HFF-Myc (cell line): ENCODE results near the gene WIPF2.
A peak's percentile ranks its signal among the peaks of the same experiment; 100 is the strongest.

ENCODE experiments used
- DNase-seq: peaks from one replicate; pipeline ENCODE4 v3.0.0-alpha.2; 2011; ENCODE audit warnings: low read depth; ENCODE audit errors: extremely low read depth
- H3K4me3 ChIP-seq: replicated peaks from 2 replicates; pipeline ENCODE4 v1.5.1; 2011; ENCODE audit warnings: low read depth, mild to moderate bottlenecking, control low read depth, low read length
- TF ChIP-seq, protein P1 (sequence below): IDR thresholded peaks from 2 replicates; pipeline ENCODE4 v1.5.1; 2012; ENCODE audit warnings: mild to moderate bottlenecking, low read depth, low read length, control low read depth; ENCODE audit errors: missing control alignments

Gene WIPF2

DNA sequence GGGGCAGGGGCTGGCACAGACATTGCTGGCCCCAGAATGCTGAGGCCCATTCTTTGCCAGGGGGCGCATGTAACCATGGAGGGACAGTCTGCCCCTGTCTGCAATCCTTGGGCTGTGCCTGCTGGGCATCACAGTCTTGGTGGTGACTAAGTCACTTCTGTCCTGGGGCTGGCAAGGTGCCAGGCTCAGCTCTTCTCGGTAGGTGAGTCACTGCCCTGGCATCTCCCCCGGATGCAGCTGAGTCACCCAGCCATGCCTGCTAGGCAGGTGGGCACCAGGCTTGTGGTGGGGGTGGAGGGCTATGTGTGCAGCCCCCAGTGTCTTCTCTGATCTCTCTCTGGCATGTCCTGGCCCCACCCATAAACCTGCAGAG is 95.5 kb downstream of the WIPF2 start:
- H3K4me3 ChIP-seq: no peak overlapping the region
- TF ChIP-seq, protein P1, sequence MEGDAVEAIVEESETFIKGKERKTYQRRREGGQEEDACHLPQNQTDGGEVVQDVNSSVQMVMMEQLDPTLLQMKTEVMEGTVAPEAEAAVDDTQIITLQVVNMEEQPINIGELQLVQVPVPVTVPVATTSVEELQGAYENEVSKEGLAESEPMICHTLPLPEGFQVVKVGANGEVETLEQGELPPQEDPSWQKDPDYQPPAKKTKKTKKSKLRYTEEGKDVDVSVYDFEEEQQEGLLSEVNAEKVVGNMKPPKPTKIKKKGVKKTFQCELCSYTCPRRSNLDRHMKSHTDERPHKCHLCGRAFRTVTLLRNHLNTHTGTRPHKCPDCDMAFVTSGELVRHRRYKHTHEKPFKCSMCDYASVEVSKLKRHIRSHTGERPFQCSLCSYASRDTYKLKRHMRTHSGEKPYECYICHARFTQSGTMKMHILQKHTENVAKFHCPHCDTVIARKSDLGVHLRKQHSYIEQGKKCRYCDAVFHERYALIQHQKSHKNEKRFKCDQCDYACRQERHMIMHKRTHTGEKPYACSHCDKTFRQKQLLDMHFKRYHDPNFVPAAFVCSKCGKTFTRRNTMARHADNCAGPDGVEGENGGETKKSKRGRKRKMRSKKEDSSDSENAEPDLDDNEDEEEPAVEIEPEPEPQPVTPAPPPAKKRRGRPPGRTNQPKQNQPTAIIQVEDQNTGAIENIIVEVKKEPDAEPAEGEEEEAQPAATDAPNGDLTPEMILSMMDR: no peak
- peak; percentile 80 for DNase-seq

DNA sequence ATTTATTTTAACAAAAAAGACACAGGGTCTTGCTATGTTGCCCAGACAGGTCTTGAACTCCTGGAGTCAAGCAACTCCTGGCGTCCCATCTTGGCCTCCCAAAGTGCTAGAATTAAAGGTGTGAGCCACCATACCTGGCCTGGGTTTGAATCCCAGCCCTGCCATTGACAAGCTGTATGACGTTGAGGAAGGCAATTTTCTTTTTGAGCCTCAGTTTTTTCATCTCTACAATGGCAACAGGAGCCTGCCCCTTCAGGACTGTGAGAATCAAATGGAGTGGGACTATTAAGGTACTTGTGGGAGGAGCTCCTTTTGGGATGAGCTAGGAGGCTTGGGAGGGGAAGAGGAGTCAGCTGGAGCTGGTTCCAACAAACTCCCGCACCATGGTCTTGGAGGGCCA is 96.1 kb downstream of the WIPF2 start:
- no peak for DNase-seq
- no peak overlapping the region for H3K4me3 ChIP-seq
- TF ChIP-seq, protein P1: no peak

DNA sequence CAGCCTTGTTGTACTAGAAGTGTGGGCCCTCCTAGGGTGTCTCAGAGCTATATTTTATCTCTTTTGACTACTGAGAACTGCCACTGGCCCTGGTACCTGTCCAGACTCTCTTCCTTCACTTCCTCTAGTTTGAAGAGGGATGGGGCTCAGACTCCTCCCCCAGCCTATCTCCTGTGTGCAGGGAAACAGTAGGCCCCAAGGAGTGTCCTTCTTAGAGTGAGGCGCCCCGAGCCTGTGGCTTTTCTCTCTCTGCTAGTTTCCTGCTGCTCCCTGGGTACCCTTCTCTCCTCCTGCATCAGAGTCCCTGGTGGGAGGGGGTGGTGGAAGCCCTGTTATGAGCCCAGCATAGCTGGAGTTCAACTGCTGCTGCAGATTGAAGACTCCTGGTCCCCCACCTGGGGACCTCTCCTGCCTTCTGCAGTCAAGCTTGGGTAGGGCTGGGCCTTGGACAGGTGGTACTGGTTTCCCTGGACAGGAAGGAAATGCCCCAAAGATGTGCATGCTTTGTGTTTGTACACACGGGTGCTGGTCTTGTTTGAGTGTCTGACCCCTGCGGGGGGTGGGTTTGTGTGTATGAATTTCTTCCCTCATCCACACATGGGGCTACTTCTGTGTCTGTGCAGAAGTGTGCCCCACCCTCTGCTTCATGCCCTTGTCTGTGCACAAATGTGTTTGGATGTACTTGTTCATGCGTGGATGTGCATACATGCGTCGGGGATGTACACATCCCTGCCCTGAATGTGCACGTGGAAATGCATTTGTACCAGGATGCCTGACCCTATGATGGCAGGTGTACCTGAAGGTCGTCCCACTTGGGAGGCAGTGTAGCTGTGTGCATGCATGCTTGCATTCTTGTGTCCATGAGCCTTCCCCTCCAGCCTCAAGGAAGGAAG is 96.8 kb downstream of the WIPF2 start:
- no peak for DNase-seq
- TF ChIP-seq, protein P1: no peak
- no peak overlapping the region for H3K4me3 ChIP-seq

DNA sequence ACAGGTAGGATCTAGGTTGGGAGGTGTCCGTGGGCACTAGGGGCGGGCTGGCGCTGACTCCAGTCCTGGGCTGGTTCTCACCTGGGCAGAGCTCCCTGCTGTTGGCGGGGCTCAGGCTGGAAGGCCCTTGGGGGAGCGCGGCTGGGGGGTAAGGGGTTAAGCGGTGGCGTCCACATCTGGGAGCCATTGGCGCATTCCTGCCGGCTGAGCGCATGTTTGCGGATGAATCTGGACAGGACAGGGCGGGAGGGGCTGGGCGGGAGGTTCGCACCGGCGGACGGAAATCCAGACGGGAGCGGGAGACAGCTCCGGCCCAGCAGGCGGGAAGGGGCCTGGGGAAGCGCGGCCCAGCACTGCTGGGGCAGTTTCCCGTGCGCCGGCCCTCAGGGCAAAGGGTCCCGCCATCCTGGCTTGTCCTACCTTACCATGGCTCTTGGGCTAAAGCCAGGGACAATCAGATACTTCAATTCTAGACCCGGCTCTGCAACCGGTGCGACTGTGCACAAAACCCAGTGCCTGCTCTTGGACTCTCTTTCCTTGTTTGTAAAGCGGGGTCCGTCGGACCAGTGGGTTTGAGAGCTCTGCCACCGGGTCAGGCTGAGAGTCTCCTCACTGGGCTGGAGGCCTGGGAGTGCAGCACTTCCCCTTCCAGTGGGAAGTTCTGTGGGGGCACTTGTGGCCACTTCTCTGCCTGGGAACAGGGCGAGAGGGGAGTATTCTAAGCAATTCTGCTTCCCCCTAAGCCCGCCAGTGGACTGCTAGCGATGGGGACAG is 97.7 kb downstream of the WIPF2 start:
- TF ChIP-seq, protein P1: no peak
- H3K4me3 ChIP-seq: peak overlapping the region; percentile 97
- DNase-seq: no peak

DNA sequence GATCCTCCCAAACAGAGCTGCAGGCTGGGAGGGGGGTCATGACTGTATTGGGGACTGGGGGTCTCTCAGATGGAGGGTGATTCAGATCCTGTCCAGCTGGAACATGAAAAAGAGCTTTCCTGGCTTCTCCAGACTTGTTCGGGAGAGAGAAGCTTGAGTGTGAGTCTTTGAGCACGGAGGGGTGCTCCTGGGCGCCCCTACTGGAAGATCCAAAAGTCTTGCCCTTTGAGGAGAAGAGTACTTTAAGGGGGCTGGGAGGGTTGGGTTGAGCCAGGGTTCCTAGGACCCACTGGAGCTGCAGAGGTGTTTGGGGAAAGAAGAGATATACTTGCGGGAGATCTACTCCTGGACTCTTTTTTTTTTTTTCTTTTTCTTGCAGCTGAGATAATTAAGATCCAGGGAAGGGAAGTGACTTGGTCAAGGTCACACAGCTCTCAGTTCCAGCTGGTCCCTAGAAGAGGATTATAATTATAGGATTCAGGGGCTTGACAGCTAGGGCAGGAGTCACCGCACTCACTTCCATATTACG is 98.3 kb downstream of the WIPF2 start:
- DNase-seq: no peak
- TF ChIP-seq, protein P1: peak; percentile 72
- peak overlapping the region; percentile 97 for H3K4me3 ChIP-seq

DNA sequence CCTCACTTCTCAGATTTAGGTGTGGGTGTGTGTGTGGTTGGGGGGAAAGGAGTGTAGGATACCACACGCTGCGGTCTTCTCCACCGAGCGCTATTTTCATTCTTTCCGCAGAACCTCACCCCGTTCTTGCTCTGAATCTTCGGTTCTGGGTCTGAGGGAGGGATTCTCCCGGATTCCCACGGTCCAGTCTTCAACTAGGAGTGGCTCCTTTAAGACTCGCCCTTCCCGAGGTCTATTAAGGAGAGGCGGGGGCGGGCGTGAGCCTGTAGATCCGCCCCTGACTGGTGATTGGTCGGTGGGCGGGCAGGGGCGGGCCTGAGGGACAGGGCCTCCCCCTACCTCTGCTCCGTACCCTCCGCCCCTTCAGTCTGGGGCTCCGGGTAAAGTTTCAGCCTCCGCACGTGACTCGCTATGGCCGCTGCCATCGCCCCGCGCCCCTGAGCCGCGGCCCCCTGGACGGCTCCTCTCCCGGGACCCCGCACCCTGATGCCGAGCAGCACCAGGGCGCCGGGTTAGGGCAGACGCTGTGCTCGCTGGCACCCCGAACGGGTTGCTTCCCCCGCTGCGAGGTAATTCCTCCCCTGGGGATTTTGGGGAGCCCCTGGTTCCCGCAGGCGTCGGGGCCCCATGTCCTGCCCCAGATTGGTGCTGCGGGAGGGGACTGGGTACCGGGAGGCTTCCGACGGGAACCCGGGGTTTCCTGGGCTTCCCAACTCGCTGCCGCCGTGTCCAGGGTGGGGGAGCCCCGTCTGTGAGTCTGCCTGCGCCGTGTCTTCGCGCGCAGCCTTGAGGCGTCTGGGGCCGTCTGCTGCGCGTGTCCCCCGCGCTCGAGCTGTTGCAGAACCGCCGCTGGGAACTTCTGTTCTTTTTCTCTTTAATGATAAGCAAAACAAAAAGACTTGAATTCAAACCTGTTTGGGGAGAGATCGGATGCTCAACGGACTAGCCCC is 99.1 kb downstream of the WIPF2 start:
- TF ChIP-seq, protein P1: no peak

More for the DNA sequence above, 99.1 kb downstream of the WIPF2 start:
- peak overlapping the region; percentile 97 for H3K4me3 ChIP-seq
- peak; percentile 78 for DNase-seq
